Neuronal stem cell (in vitro differentiated cells): ENCODE results near the gene HSP90AA1. TPM values are rescaled to one million over a fixed set of nuclear protein-coding genes. Genes with fewer than 3 reads are reported as not detected.
"Not testable (repeated sequence)": the region's sequence is repeated elsewhere in the genome, so short reads cannot be mapped to it uniquely, and the experiment has no call there.

Source experiments
- DNase-seq: peaks from one replicate; pipeline ENCODE4 v3.0.0-alpha.2; 2013; ENCODE audit warnings: low spot score
- H2AFZ ChIP-seq: one replicate; pipeline ENCODE4 v1.6.1; 2013; ENCODE audit warnings: mild to moderate bottlenecking, low read length, inconsistent platforms
- H2AK5ac ChIP-seq: 2 replicates; pipeline ENCODE4 v1.6.1; 2013; ENCODE audit warnings: low read depth, mild to moderate bottlenecking, inconsistent platforms, low read length, moderate library complexity, mixed read lengths
- H2BK120ac ChIP-seq: 2 replicates; pipeline ENCODE4 v1.6.1; 2013; ENCODE audit warnings: low read depth, mild to moderate bottlenecking, inconsistent platforms, low read length, moderate library complexity, mixed read lengths
- H2BK12ac ChIP-seq: one replicate; pipeline ENCODE4 v1.6.1; 2013; ENCODE audit warnings: low read length, inconsistent platforms
- H2BK15ac ChIP-seq: 2 replicates; pipeline ENCODE4 v1.6.1; 2013; ENCODE audit warnings: mild to moderate bottlenecking, low read length, inconsistent platforms, mixed read lengths
- H2BK5ac ChIP-seq: one replicate; pipeline ENCODE4 v1.6.1; 2013; ENCODE audit warnings: inconsistent platforms, mild to moderate bottlenecking, low read length, moderate library complexity
- H3K14ac ChIP-seq: one replicate; pipeline ENCODE4 v1.6.1; 2013; ENCODE audit warnings: low read length, inconsistent platforms
- H3K18ac ChIP-seq: 2 replicates; pipeline ENCODE4 v1.6.1; 2013; ENCODE audit warnings: low read length, inconsistent platforms
- H3K23ac ChIP-seq: 2 replicates; pipeline ENCODE4 v1.6.1; 2013; ENCODE audit warnings: low read depth, mild to moderate bottlenecking, mixed read lengths, low read length, inconsistent platforms; ENCODE audit not compliant: poor library complexity
- H3K27ac ChIP-seq: replicated peaks from 3 replicates; pipeline ENCODE4 v1.5.1; 2013; ENCODE audit warnings: low read length, inconsistent platforms
- H3K27me3 ChIP-seq, 3 experiments: 2 replicates each; pipeline ENCODE4 v1.6.1; 2013; ENCODE audit warnings: low read length in 3 of 3, mild to moderate bottlenecking in 2 of 3, inconsistent platforms in 1 of 3, low read depth in 1 of 3, mixed read lengths in 1 of 3, moderate library complexity in 1 of 3; ENCODE audit not compliant: control insufficient read depth in 3 of 3, insufficient read depth in 3 of 3
- H3K36me3 ChIP-seq, 2 donors: replicated peaks in 1 of 2; 2 replicates each; pipeline ENCODE4 v1.6.1; 2013; ENCODE audit warnings: low read length in 2 of 2; ENCODE audit not compliant: control insufficient read depth in 2 of 2, insufficient read depth in 2 of 2
- H3K4ac ChIP-seq: 2 replicates; pipeline ENCODE4 v1.6.1; 2013; ENCODE audit warnings: inconsistent platforms, mild to moderate bottlenecking, low read length, moderate library complexity
- H3K4me1 ChIP-seq, 2 donors: 1 replicate in 1 of 2; 2 replicates in 1 of 2; pipeline ENCODE4 v1.6.1; 2013; ENCODE audit warnings: low read length in 2 of 2, low read depth in 1 of 2; ENCODE audit not compliant: control insufficient read depth in 2 of 2, insufficient read depth in 1 of 2
- H3K4me2 ChIP-seq: one replicate; pipeline ENCODE4 v1.6.1; 2013; ENCODE audit warnings: mild to moderate bottlenecking, low read length, inconsistent platforms; ENCODE audit not compliant: insufficient read depth, poor library complexity, severe bottlenecking
- H3K4me3 ChIP-seq, 2 donors: 2 replicates each; pipeline ENCODE4 v1.5.1; 2013; ENCODE audit warnings: low read length in 2 of 2, mild to moderate bottlenecking in 2 of 2, inconsistent platforms in 1 of 2, moderate library complexity in 1 of 2
- H3K79me1 ChIP-seq: one replicate; pipeline ENCODE4 v1.6.1; 2013; ENCODE audit warnings: low read depth, mild to moderate bottlenecking, inconsistent platforms, low read length, moderate library complexity
- H3K9ac ChIP-seq: one replicate; pipeline ENCODE4 v1.6.1; 2013; ENCODE audit warnings: mild to moderate bottlenecking, low read depth, low read length, inconsistent platforms; ENCODE audit not compliant: poor library complexity
- H3K9me3 ChIP-seq, 2 donors: replicated peaks in 1 of 2; 2 replicates each; pipeline versions ENCODE3 to v1.6.1; 2013; ENCODE audit warnings: low read length in 2 of 2, mild to moderate bottlenecking in 2 of 2, inconsistent platforms in 1 of 2, low read depth in 1 of 2, mixed read lengths in 1 of 2, moderate library complexity in 1 of 2; ENCODE audit not compliant: control insufficient read depth in 2 of 2, insufficient read depth in 1 of 2
- H4K8ac ChIP-seq: one replicate; pipeline ENCODE4 v1.6.1; 2013; ENCODE audit warnings: low read depth, mild to moderate bottlenecking, inconsistent platforms, low read length, moderate library complexity
- H4K91ac ChIP-seq: one replicate; pipeline ENCODE4 v1.6.1; 2013; ENCODE audit warnings: low read length, low read depth, mild to moderate bottlenecking, inconsistent platforms; ENCODE audit not compliant: poor library complexity
- WGBS, 2 donors: extraction: QIAGEN DNeasy Blood & Tissue Kit; methylation state at CpG; one replicate each; pipeline ENCODE4 v1.1.7; 2013; ENCODE audit warnings: missing lambda C conversion rate in 2 of 2, mixed read lengths in 1 of 2; ENCODE audit not compliant: insufficient read length in 2 of 2, insufficient replicate concordance in 1 of 2; ENCODE audit errors: extremely low coverage in 2 of 2; 5-methylcytosine and 5-hydroxymethylcytosine counted together
- polyA plus RNA-seq, 2 experiments: library from polyadenylated mRNA; stranded (reverse); fragments of 200-250 nt; gene quantifications; one replicate each; pipeline ENCODE4 v1.2.3, GENCODE V29; 2013

The HSP90AA1 gene
- 653 TPM for polyA plus RNA-seq (2013, experiment 1 of 2)
- 672 TPM for polyA plus RNA-seq (2013, experiment 2 of 2)

GRCh38 chr14:102086972-102087761, at the start of gene HSP90AA1:
Gene HSP90AA1 (minus strand): TSS chr14:102087044. CDS start chr14:102086378, 666 bp downstream.
- H4K91ac ChIP-seq, result no peak within 1 kb of the TSS

GRCh38 chr14:102135456-102135855, 48.6 kb upstream of the HSP90AA1 start:
- H3K4me1 ChIP-seq, H2BK5ac ChIP-seq, H4K91ac ChIP-seq, H2BK15ac ChIP-seq, H3K18ac ChIP-seq, H3K27me3 ChIP-seq, H3K79me1 ChIP-seq, DNase-seq, H3K4ac ChIP-seq, H2AK5ac ChIP-seq, H3K9ac ChIP-seq, H3K14ac ChIP-seq, H3K4me2 ChIP-seq, H2BK12ac ChIP-seq, H3K4me3 ChIP-seq, H3K27ac ChIP-seq, H3K36me3 ChIP-seq, H2BK120ac ChIP-seq, H3K9me3 ChIP-seq, H4K8ac ChIP-seq, H3K23ac ChIP-seq, H2AFZ ChIP-seq: not testable (repeated sequence)
- WGBS, 2 donors, result no CpG with 5 or more reads among the region's 30 CpGs

More at GRCh38 chr14:102086972-102087761, at the start of gene HSP90AA1:
- Histone ChIP-seq H4K8ac (no peak within 1 kb of the TSS), H3K79me1 (peaks cover 8% of the 10 kb centered on the region), H2AK5ac (peak within 1 kb of the TSS; percentile 71), H3K4me2 (peak within 1 kb of the TSS; percentile 87), H3K14ac (peak within 1 kb of the TSS; percentile 78), H3K4me3 (peak within 1 kb of the TSS; percentile 86 to 90), H3K9me3 (no peaks in the 10 kb centered on the region), H2BK120ac (no peak within 1 kb of the TSS), H3K4ac (no peak within 1 kb of the TSS), H3K27me3 (no peaks in the 10 kb centered on the region), H3K4me1 (peaks cover 11 to 22% of the 10 kb centered on the region in 2 donors), H3K18ac (peak within 1 kb of the TSS; percentile 99), H2AFZ (peak within 1 kb of the TSS; percentile 98), H3K9ac (peak within 1 kb of the TSS; percentile 93), H3K27ac (peak within 1 kb of the TSS; percentile 87), H2BK5ac (peak within 1 kb of the TSS; percentile 93), H2BK12ac (no peak within 1 kb of the TSS), H3K23ac (peak within 1 kb of the TSS; percentile 99), H2BK15ac (peak within 1 kb of the TSS; percentile 27), H3K36me3 (peaks cover 19 to 42% of the 10 kb centered on the region in 2 donors)
- WGBS, 2 donors, result no CpG with 5 or more reads among the region's 106 CpGs
- peak; percentile 95 for DNase-seq

DNA sequence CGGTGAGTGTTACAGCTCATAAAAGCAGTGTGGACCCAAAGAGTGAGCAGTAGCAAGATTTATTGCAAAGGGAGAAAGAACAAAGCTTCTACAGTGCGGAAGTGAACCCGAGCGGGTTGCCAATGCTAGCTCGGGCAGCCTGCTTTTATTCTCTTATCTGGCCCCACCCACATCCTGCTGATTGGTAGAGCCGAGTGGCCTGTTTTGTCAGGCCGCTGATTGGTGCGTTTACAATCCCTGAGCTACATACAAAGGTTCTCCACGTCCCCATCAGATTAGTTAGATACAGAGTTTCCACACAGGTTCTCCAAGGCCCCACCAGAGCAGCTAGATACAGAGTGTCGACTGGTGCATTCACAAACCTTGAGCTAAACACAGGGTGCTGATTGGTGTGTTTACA, 47.9 kb upstream of the HSP90AA1 start:
- H3K27me3 ChIP-seq, H2AFZ ChIP-seq, H4K8ac ChIP-seq, H2BK5ac ChIP-seq, H3K27ac ChIP-seq, H3K36me3 ChIP-seq, H3K14ac ChIP-seq, H2BK120ac ChIP-seq, H3K23ac ChIP-seq, H2AK5ac ChIP-seq, H2BK12ac ChIP-seq, H3K18ac ChIP-seq, DNase-seq, H2BK15ac ChIP-seq, H3K4me2 ChIP-seq, H3K4me1 ChIP-seq, H3K9ac ChIP-seq, H3K4me3 ChIP-seq, H4K91ac ChIP-seq, H3K4ac ChIP-seq, H3K79me1 ChIP-seq, H3K9me3 ChIP-seq: not testable (repeated sequence)
- WGBS, 2 donors, result no CpG with 5 or more reads among the region's 10 CpGs

DNA sequence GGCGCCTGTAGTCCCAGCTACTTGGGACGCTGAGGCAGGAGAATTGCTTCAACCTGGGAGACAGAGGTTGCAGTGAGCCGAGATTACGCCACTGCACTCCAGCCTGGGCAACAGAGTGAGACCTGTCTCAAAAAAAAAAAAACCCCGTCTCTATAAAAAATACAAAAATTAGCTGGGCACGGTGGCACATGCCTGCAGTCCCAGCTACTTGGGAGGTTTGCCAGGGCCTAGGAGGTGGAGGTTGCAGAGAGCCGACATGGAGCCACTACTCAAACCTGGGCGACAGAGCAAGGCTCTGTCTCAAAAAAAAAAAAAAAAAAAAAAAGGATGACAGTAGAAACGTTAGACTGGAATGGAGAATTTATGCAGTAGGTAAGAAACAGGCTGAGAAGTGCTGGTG, 47.2 kb upstream of the HSP90AA1 start:
- not testable (repeated sequence) for H3K14ac ChIP-seq, H2BK120ac ChIP-seq, H4K91ac ChIP-seq, H3K4ac ChIP-seq, H3K9ac ChIP-seq, H4K8ac ChIP-seq, H3K4me2 ChIP-seq, H2AFZ ChIP-seq, H3K23ac ChIP-seq, H2BK15ac ChIP-seq, H3K18ac ChIP-seq, H3K27me3 ChIP-seq, H3K36me3 ChIP-seq, H3K9me3 ChIP-seq, H3K27ac ChIP-seq, H3K4me3 ChIP-seq, DNase-seq, H2BK5ac ChIP-seq, H2AK5ac ChIP-seq, H3K79me1 ChIP-seq, H2BK12ac ChIP-seq, H3K4me1 ChIP-seq
- no CpG with 5 or more reads among the region's 9 CpGs for WGBS, 2 donors
